HCT116 (cell line): ENCODE results near the gene IQGAP3. TPM values are rescaled to one million over a fixed set of nuclear protein-coding genes. Genes with fewer than 3 reads are reported as not detected.

ENCODE experiments used
- ATAC-seq: fragments of 200-7000 bp; cut with Tn5 transposase; 2 replicates; pipeline ENCODE4 v1.9.1; 2020; ENCODE audit warnings: mild to moderate bottlenecking, moderate library complexity
- BruUV-seq: library from RNA; stranded (reverse); fragments of 400-500 nt; replicated peaks from 2 replicates; lab custom pipeline; 2021; lab: Mats Ljungman, UMichigan
- CTCF ChIA-PET: fragments of 300-600 bp; sonication (Branson Sonifier 250); formaldehyde crosslinking; loops from one replicate; lab custom pipeline; 2021; ENCODE audit warnings: antibody characterized with exemption; lab: Charles Lee
- POLR2A ChIA-PET: fragments of 300-600, 350-600 bp; sonication (Branson Sonifier 250); formaldehyde crosslinking; loops from one replicate; lab custom pipeline; 2021; ENCODE audit warnings: antibody characterized with exemption; lab: Charles Lee
- RAD21 ChIA-PET, 2 experiments: fragments of 300-600 bp; sonication (Branson Sonifier 250); formaldehyde crosslinking; loops; one replicate each; lab custom pipeline; 2023; ENCODE audit warnings: low total read pairs in 2 of 2; ENCODE audit not compliant: uncharacterized antibody in 2 of 2, unreplicated experiment in 2 of 2, low non-redundant PET in 1 of 2; lab: Charles Lee
- DNase-seq: peaks from one replicate; pipeline ENCODE4 v3.0.0-alpha.2; 2010; ENCODE audit warnings: low read depth, low spot score
- H2AFZ ChIP-seq: fragments of 200-600 bp; shearing (Covaris generic), sonication (generic); 2 replicates; pipeline ENCODE4 v1.6.1; 2017; ENCODE audit warnings: low read depth, mixed run types, mixed read lengths, antibody characterized with exemption, low read length; ENCODE audit not compliant: poor library complexity, severe bottlenecking
- H3K27ac ChIP-seq: 2 replicates; pipeline ENCODE4 v1.5.1; 2012; ENCODE audit warnings: low read depth, low read length
- H3K27me3 ChIP-seq: fragments of 200-600 bp; sonication (generic); 2 replicates; pipeline ENCODE4 v1.6.1; 2016; ENCODE audit warnings: mixed run types, low read length, mixed read lengths; ENCODE audit not compliant: insufficient read depth
- H3K36me3 ChIP-seq, 2 experiments: fragments of 200-500 bp in 1 of 2; fragments of 200-600 bp in 1 of 2; sonication (Bioruptor generic) in 1 of 2; sonication (generic) in 1 of 2; 2 replicates each; pipeline versions ENCODE4 v1.5.1 to v1.6.1; 2014 to 2016; ENCODE audit warnings: low read length in 2 of 2, inconsistent platforms in 1 of 2, mixed read lengths in 1 of 2, mixed run types in 1 of 2; ENCODE audit not compliant: insufficient read depth in 2 of 2, control insufficient read depth in 1 of 2
- H3K4me1 ChIP-seq, 2 experiments: fragments of 200-600 bp in 1 of 2; sonication (generic) in 1 of 2; 2 replicates each; pipeline versions ENCODE4 v1.5.1 to v1.6.1; 2012 to 2017; ENCODE audit warnings: low read length in 2 of 2, inconsistent platforms in 1 of 2, mild to moderate bottlenecking in 1 of 2, mixed read lengths in 1 of 2, mixed run types in 1 of 2, moderate library complexity in 1 of 2; ENCODE audit not compliant: insufficient read depth in 2 of 2, control insufficient read depth in 1 of 2
- H3K4me2 ChIP-seq: fragments of 200-600 bp; sonication (generic); 2 replicates; pipeline ENCODE4 v1.6.1; 2017; ENCODE audit warnings: mixed run types, low read length, mixed read lengths
- H3K4me3 ChIP-seq, 2 experiments: fragments of 200-600 bp in 1 of 2; sonication (generic) in 1 of 2; replicated peaks in 1 of 2; 2 replicates each; pipeline ENCODE4 v1.5.1; 2011 to 2016; ENCODE audit warnings: low read length in 2 of 2, control low read depth in 1 of 2, low read depth in 1 of 2, mild to moderate bottlenecking in 1 of 2, mixed read lengths in 1 of 2, mixed run types in 1 of 2
- H3K79me2 ChIP-seq: fragments of 200-600 bp; sonication (generic); 2 replicates; pipeline ENCODE4 v1.6.1; 2017; ENCODE audit warnings: mild to moderate bottlenecking, mixed run types, low read length, moderate library complexity, mixed read lengths; ENCODE audit not compliant: insufficient read depth
- H3K9ac ChIP-seq: fragments of 200-600 bp; sonication (generic); 2 replicates; pipeline ENCODE4 v1.6.1; 2016; ENCODE audit warnings: low read length, mixed read lengths
- H3K9me2 ChIP-seq: fragments of 200-600 bp; sonication (generic), shearing (Covaris generic); 2 replicates; pipeline ENCODE4 v1.6.1; 2017; ENCODE audit warnings: mixed run types, mild to moderate bottlenecking, moderate library complexity; ENCODE audit not compliant: insufficient read depth
- H3K9me3 ChIP-seq, 2 experiments: fragments of 200-500 bp in 1 of 2; fragments of 200-600 bp in 1 of 2; sonication (Bioruptor generic) in 1 of 2; sonication (generic) in 1 of 2; 2 replicates each; pipeline ENCODE4 v1.6.1; 2014 to 2017; ENCODE audit warnings: low read length in 2 of 2, mixed read lengths in 2 of 2, inconsistent platforms in 1 of 2, low read depth in 1 of 2, mild to moderate bottlenecking in 1 of 2, mixed run types in 1 of 2, moderate library complexity in 1 of 2; ENCODE audit not compliant: control insufficient read depth in 1 of 2, insufficient read depth in 1 of 2
- H4K20me1 ChIP-seq: fragments of 200-600 bp; sonication (generic), shearing (Covaris generic); 2 replicates; pipeline ENCODE4 v1.6.1; 2017; ENCODE audit warnings: mixed run types, mild to moderate bottlenecking, moderate library complexity; ENCODE audit not compliant: insufficient read depth
- ATF3 ChIP-seq: IDR thresholded peaks from 2 replicates; pipeline ENCODE4 v1.6.1; 2012
- CBX3 ChIP-seq: IDR thresholded peaks from 2 replicates; pipeline ENCODE4 v1.6.1; 2012; ENCODE audit warnings: low read depth
- CEBPB ChIP-seq: IDR thresholded peaks from 2 replicates; pipeline ENCODE4 v1.6.1; 2012; ENCODE audit warnings: low read depth
- ELF1 ChIP-seq: IDR thresholded peaks from 2 replicates; pipeline ENCODE4 v1.6.1; 2012; ENCODE audit warnings: low read depth, borderline replicate concordance
- EZH2phosphoT487 ChIP-seq: fragments of 200-600 bp; IDR thresholded peaks from 2 replicates; pipeline ENCODE4 v1.6.1; 2018; ENCODE audit warnings: antibody characterized with exemption, borderline replicate concordance
- FOSL1 ChIP-seq: IDR thresholded peaks from 2 replicates; pipeline ENCODE4 v1.6.1; 2012; ENCODE audit warnings: low read depth
- JUND ChIP-seq: IDR thresholded peaks from 2 replicates; pipeline ENCODE4 v1.6.1; 2012
- MAX ChIP-seq: IDR thresholded peaks from 2 replicates; pipeline ENCODE4 v1.6.1; 2012
- POLR2AphosphoS5 ChIP-seq: IDR thresholded peaks from 2 replicates; pipeline ENCODE4 v1.6.1; 2011; ENCODE audit warnings: mild to moderate bottlenecking, low read depth, low read length, moderate library complexity
- RAD21 ChIP-seq: IDR thresholded peaks from 2 replicates; pipeline ENCODE4 v1.6.1; 2012; ENCODE audit warnings: low read depth, mild to moderate bottlenecking
- REST ChIP-seq: IDR thresholded peaks from 2 replicates; pipeline ENCODE4 v1.6.1; 2012; ENCODE audit warnings: low read depth
- SIN3A ChIP-seq: IDR thresholded peaks from 2 replicates; pipeline ENCODE4 v1.6.1; 2012; ENCODE audit warnings: low read depth
- SP1 ChIP-seq: IDR thresholded peaks from 2 replicates; pipeline ENCODE4 v1.6.1; 2012; ENCODE audit warnings: low read depth
- SRF ChIP-seq: IDR thresholded peaks from 2 replicates; pipeline ENCODE4 v1.6.1; 2012; ENCODE audit warnings: low read depth
- TCF7L2 ChIP-seq: IDR thresholded peaks from 2 replicates; pipeline ENCODE4 v1.7.0; 2011; ENCODE audit warnings: borderline replicate concordance, inconsistent platforms; ENCODE audit not compliant: insufficient read depth, insufficient read length; ENCODE audit errors: extremely low read depth
- YY1 ChIP-seq: IDR thresholded peaks from 2 replicates; pipeline ENCODE4 v1.6.1; 2011; ENCODE audit warnings: low read length, low read depth, moderate library complexity, mild to moderate bottlenecking; ENCODE audit not compliant: insufficient replicate concordance; ENCODE audit errors: extremely low read depth
- ZBTB33 ChIP-seq: IDR thresholded peaks from 2 replicates; pipeline ENCODE4 v1.6.1; 2011; ENCODE audit warnings: mild to moderate bottlenecking, low read length, moderate library complexity; ENCODE audit not compliant: insufficient replicate concordance; ENCODE audit errors: extremely low read depth
- ZFX ChIP-seq: fragments of 450-650 bp; IDR thresholded peaks from 2 replicates; pipeline ENCODE4 v1.6.1; 2017
- ZNF274 ChIP-seq: fragments of 200-500 bp; sonication (Bioruptor generic); IDR thresholded peaks from 2 replicates; pipeline ENCODE4 v1.6.1; 2014; ENCODE audit warnings: mild to moderate bottlenecking, low read depth, low read length, inconsistent platforms
- intact Hi-C: fragments of 100-400 bp; cut with micrococcal nuclease; formaldehyde crosslinking; loops from 2 replicates; pipeline ENCODE4 v1.10.0; 2022
- total RNA-seq: library from RNA; stranded (reverse); gene quantifications from one replicate; pipeline ENCODE4 v1.2.1, GENCODE V29; 2021; ENCODE audit not compliant: unreplicated experiment

IQGAP3 gene
- total RNA-seq, 1 experiment from 2014 or later: 38.8 TPM

GRCh38 chr1:156493742-156494141 is 78.6 kb downstream of the IQGAP3 start:
- H4K20me1 ChIP-seq: no peaks in the 10 kb centered on the region; the same call in 1 of the 2 replicates
- H3K9me3 ChIP-seq: no peaks in the 10 kb centered on the region
- H3K27ac ChIP-seq: no peak overlapping the region
- BruUV-seq: no TSS peak
- peaks cover 47 to 81% of the 10 kb centered on the region in 2 experiments for H3K4me1 ChIP-seq
- ChIA-PET RAD21 (no interaction called here), POLR2A (no interaction called here), CTCF (no interaction called here)
- peaks cover 100% of the 10 kb centered on the region for H3K79me2 ChIP-seq
- H3K4me3 ChIP-seq: no peak overlapping the region
- H2AFZ ChIP-seq: no peak overlapping the region
- DNase-seq: no peak
- no peak overlapping the region for H3K9ac ChIP-seq
- H3K9me2 ChIP-seq: no peaks in the 10 kb centered on the region
- H3K4me2 ChIP-seq: no peak overlapping the region
- H3K36me3 ChIP-seq: no peaks in the 10 kb centered on the region
- ATAC-seq: no peak
- H3K27me3 ChIP-seq: no peaks in the 10 kb centered on the region
- intact Hi-C loops: no loop called here
- TF ChIP-seq ZFX (no peak), CBX3 (no peak), TCF7L2 (no peak), FOSL1 (no peak), CEBPB (no peak), MAX (no peak), JUND (no peak), EZH2phosphoT487 (no peak), SIN3A (no peak), ZBTB33 (no peak), ELF1 (no peak), SRF (no peak), ZNF274 (no peak), ATF3 (no peak), YY1 (no peak), RAD21 (no peak), SP1 (no peak), REST (no peak), POLR2AphosphoS5 (no peak)
